BLaER1 treated with 17β-estradiol and CSF1 and Interleukin-3, amounts not matched to agents 10 nM and 100 nM (cell line): ENCODE measurements around the gene VTI1A.
A peak's percentile ranks its signal among the peaks of the same experiment; 100 is the strongest.
"Not testable (repeated sequence)": the region's sequence is repeated elsewhere in the genome, so short reads cannot be mapped to it uniquely, and the experiment has no call there.

Source experiments
- H3K27ac ChIP-seq, 11 experiments: shearing (Covaris generic); formaldehyde crosslinking; 2 replicates each; pipeline ENCODE4 v1.8.1; 2022
- H3K27me3 ChIP-seq, 11 experiments: shearing (Covaris generic); formaldehyde crosslinking; 2 replicates each; pipeline ENCODE4 v1.8.1; 2022
- H3K36me3 ChIP-seq, 11 experiments: shearing (Covaris generic); formaldehyde crosslinking; 2 replicates each; pipeline ENCODE4 v1.8.1; 2022
- H3K4me1 ChIP-seq, 10 experiments: shearing (Covaris generic); formaldehyde crosslinking; 2 replicates each; pipeline ENCODE4 v1.8.1; 2022
- H3K4me2 ChIP-seq, 11 experiments: shearing (Covaris generic); formaldehyde crosslinking; 2 replicates each; pipeline ENCODE4 v1.8.1; 2022
- H3K4me3 ChIP-seq, 10 experiments: shearing (Covaris generic); formaldehyde crosslinking; 2 replicates each; pipeline ENCODE4 v1.8.1; 2022
- H3K9ac ChIP-seq, 11 experiments: shearing (Covaris generic); formaldehyde crosslinking; 2 replicates each; pipeline ENCODE4 v1.8.1; 2022
- H3K9me3 ChIP-seq, 11 experiments: shearing (Covaris generic); formaldehyde crosslinking; replicated peaks in 1 of 11; 2 replicates each; pipeline ENCODE4 v1.8.1; 2022
- H4K20me1 ChIP-seq, 11 experiments: shearing (Covaris generic); formaldehyde crosslinking; 2 replicates each; pipeline ENCODE4 v1.8.1; 2022
- Cebpa-rat ChIP-seq, 11 experiments: shearing (Covaris generic); IDR thresholded peaks; 2 replicates each; pipeline ENCODE4 v1.8.1; 2022

VTI1A gene

GRCh38 chr10:112446855-112447619 is at the start of gene VTI1A, which contains the start of gene ZDHHC6:
VTI1A (plus strand) TSS chr10:112447215; CDS start chr10:112447374, 159 bp downstream.
ZDHHC6 (minus strand) TSS chr10:112446914; CDS start chr10:112445436, 1,478 bp downstream.
- Histone ChIP-seq H3K4me1 (peaks cover 35 to 56% (median 40%) of the 10 kb centered on the region in 10 experiments), H3K36me3 (peaks cover 38 to 58% (median 50%) of the 10 kb centered on the region in 11 experiments), H3K9ac (peak within 1 kb of the TSS; percentile 89 to 97 (median 95)), H3K27me3 (no peaks in the 10 kb centered on the region), H3K27ac (peak within 1 kb of the TSS; percentile 92 to 99 (median 97)), H3K9me3 (no peaks in the 10 kb centered on the region), H4K20me1 (peaks cover 0 to 45% (median 31%) of the 10 kb centered on the region in 11 experiments; a peak in 16 of 22 replicates), H3K4me2 (peak within 1 kb of the TSS; percentile 79 to 96 (median 93)), H3K4me3 (peak within 1 kb of the TSS; percentile 82 to 100 (median 94))
- TF ChIP-seq Cebpa-rat (IDR thresholded peaks at IDR 0.05), result no peak

- no peaks in the 10 kb centered on the region for H3K4me1 ChIP-seq
- H3K27ac ChIP-seq, result no peak overlapping the region
- H4K20me1 ChIP-seq, result no peaks in the 10 kb centered on the region; a peak in 2 of 22 replicates
- H3K9ac ChIP-seq, result no peak overlapping the region
- no peaks in the 10 kb centered on the region for H3K27me3 ChIP-seq
- no peak overlapping the region for H3K4me2 ChIP-seq
- TF ChIP-seq Cebpa-rat (IDR thresholded peaks at IDR 0.05), result no peak
- H3K4me3 ChIP-seq, result no peak overlapping the region
- peaks cover 61 to 90% (median 80%) of the 10 kb centered on the region in 11 experiments for H3K36me3 ChIP-seq
- no peaks in the 10 kb centered on the region for H3K9me3 ChIP-seq
Measured at GRCh38 chr10:112397592-112397991, 49.4 kb upstream of the VTI1A start.

DNA sequence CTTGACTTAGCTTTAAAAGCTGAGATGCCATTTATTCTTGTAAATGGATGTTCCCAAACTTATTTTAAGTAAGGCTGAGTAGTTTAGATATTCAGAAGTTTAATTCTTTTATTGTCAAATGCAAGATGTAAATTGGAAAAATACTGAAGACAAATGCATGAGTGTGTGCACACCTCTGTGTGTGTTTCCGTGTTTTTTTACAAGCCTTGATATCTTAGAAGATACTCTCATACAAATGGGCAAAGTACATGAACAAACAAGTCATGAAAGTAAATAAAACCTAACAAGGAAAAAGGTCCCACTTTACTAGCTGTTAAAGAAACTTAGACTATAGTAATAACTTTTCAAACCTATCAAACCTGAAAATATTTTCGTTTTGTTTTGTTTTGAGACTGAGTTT is 44.1 kb upstream of the VTI1A start:
- H3K4me3 ChIP-seq, result no peak overlapping the region
- H3K27ac ChIP-seq, result no peak overlapping the region
- no peak overlapping the region for H3K4me2 ChIP-seq
- H3K36me3 ChIP-seq, result peaks cover 68 to 99% (median 91%) of the 10 kb centered on the region in 11 experiments
- TF ChIP-seq Cebpa-rat (IDR thresholded peaks at IDR 0.05), result no peak
- H3K9me3 ChIP-seq, result peaks cover 0 to 13% (median 10%) of the 10 kb centered on the region in 11 experiments; a peak in 13 of 22 replicates
- H3K27me3 ChIP-seq, result no peaks in the 10 kb centered on the region
- H4K20me1 ChIP-seq, result no peaks in the 10 kb centered on the region
- H3K9ac ChIP-seq, result no peak overlapping the region
- no peaks in the 10 kb centered on the region; a peak in 1 of 20 replicates for H3K4me1 ChIP-seq

- Histone ChIP-seq H3K27ac (no peak overlapping the region), H3K9ac (no peak overlapping the region), H3K4me1 (no peaks in the 10 kb centered on the region; a peak in 1 of 20 replicates), H3K4me3 (no peak overlapping the region), H3K27me3 (no peaks in the 10 kb centered on the region), H3K9me3 (peaks cover 0 to 13% (median 10%) of the 10 kb centered on the region in 11 experiments; a peak in 13 of 22 replicates), H4K20me1 (no peaks in the 10 kb centered on the region), H3K4me2 (no peak overlapping the region), H3K36me3 (peaks cover 69 to 100% (median 94%) of the 10 kb centered on the region in 11 experiments)
- TF ChIP-seq Cebpa-rat (IDR thresholded peaks at IDR 0.05), result no peak
Measured at GRCh38 chr10:112404617-112405016, 42.4 kb upstream of the VTI1A start.

DNA sequence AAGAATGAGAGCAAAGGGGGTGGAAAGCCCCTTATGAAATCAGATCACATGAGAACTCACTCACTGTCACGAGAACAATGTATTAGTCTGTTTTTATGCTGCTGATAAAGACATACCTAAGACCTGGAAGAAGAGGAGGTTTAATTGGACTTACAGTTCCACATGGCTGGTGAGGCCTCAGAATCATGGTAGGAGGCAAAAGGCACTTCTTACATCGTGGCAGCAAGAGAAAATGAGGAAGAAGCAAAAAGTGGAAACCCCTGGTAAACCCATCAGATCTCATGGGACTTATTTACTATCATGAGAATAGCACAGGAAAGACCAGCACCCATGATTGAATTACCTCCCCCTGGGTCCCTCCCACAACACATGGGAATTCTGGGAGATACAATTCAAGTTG is 40.2 kb upstream of the VTI1A start:
- H3K36me3 ChIP-seq, result peaks cover 80 to 100% (median 97%) of the 10 kb centered on the region in 11 experiments
- H3K9ac ChIP-seq, H3K4me1 ChIP-seq, H3K27ac ChIP-seq, H4K20me1 ChIP-seq, H3K4me2 ChIP-seq, H3K4me3 ChIP-seq, H3K27me3 ChIP-seq: not testable (repeated sequence)
- H3K9me3 ChIP-seq, result peaks cover 0 to 13% (median 10%) of the 10 kb centered on the region in 11 experiments; a peak in 13 of 22 replicates

GRCh38 chr10:112407696-112408095 is 39.3 kb upstream of the VTI1A start:
- Histone ChIP-seq H3K27me3 (no peaks in the 10 kb centered on the region), H3K9me3 (peaks cover 0 to 13% (median 10%) of the 10 kb centered on the region in 11 experiments; a peak in 13 of 22 replicates), H3K36me3 (peaks cover 77 to 100% (median 97%) of the 10 kb centered on the region in 11 experiments), H3K4me2 (no peak overlapping the region), H3K9ac (no peak overlapping the region), H3K27ac (no peak overlapping the region), H3K4me1 (no peaks in the 10 kb centered on the region; a peak in 1 of 20 replicates), H3K4me3 (no peak overlapping the region), H4K20me1 (no peaks in the 10 kb centered on the region)
- TF ChIP-seq Cebpa-rat (IDR thresholded peaks at IDR 0.05), result no peak

DNA sequence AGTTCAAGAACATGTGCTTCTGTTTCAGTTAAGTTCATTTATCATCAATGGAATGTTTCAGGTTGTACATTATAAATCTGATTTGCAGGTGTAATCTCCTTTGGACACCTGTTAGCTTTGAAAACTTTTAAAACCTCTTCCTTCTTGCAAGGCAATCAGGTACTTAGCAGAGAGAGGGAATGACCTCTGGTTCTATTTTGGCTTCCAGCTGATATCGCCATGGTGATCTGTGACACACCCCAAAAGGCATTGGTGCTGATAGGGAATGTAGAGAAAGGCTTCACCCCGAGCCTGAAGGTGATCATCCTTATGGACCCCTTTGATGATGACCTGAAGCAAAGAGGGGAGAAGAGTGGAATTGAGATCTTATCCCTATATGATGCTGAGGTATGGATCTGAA is 37.7 kb upstream of the VTI1A start:
- no peak for TF ChIP-seq Cebpa-rat (IDR thresholded peaks at IDR 0.05)
- Histone ChIP-seq H4K20me1 (no peaks in the 10 kb centered on the region), H3K9ac (no peak overlapping the region), H3K4me1 (no peaks in the 10 kb centered on the region; a peak in 1 of 20 replicates), H3K36me3 (peaks cover 80 to 100% (median 97%) of the 10 kb centered on the region in 11 experiments), H3K4me3 (no peak overlapping the region), H3K27ac (no peak overlapping the region), H3K27me3 (no peaks in the 10 kb centered on the region), H3K9me3 (peaks cover 0 to 13% (median 10%) of the 10 kb centered on the region in 11 experiments; a peak in 13 of 22 replicates), H3K4me2 (no peak overlapping the region)

GRCh38 chr10:112409755-112410154 is 37.3 kb upstream of the VTI1A start:
- H3K36me3 ChIP-seq, result peaks cover 78 to 100% (median 97%) of the 10 kb centered on the region in 11 experiments
- H4K20me1 ChIP-seq, result no peaks in the 10 kb centered on the region
- no peaks in the 10 kb centered on the region for H3K27me3 ChIP-seq
- no peak overlapping the region for H3K27ac ChIP-seq
- H3K4me3 ChIP-seq, result no peak overlapping the region
- H3K9ac ChIP-seq, result no peak overlapping the region
- peaks cover 0 to 13% (median 10%) of the 10 kb centered on the region in 11 experiments; a peak in 13 of 22 replicates for H3K9me3 ChIP-seq
- no peak for TF ChIP-seq Cebpa-rat (IDR thresholded peaks at IDR 0.05)
- no peak overlapping the region for H3K4me2 ChIP-seq
- no peaks in the 10 kb centered on the region; a peak in 1 of 20 replicates for H3K4me1 ChIP-seq

DNA sequence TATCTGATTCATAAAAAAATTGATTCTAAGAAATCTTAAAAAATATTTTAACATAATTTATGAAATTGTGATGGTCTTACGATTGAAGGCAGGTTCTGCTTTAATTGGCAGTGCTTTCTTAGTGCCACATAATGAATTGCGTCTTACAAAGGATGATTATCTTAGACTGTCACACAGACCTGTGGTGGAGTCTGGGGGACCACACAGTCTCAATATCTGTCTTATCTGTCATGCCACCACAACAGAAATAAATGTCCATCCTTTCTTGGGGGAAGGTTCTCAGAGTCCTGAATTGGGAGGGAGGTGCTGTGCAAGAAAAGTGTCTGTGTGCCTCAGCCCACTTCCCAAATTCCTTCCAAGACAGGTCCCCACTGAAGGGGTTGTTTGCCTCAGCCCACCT is 34.3 kb upstream of the VTI1A start:
- no peak overlapping the region for H3K4me3 ChIP-seq
- no peak overlapping the region for H3K4me2 ChIP-seq
- H4K20me1 ChIP-seq, result no peaks in the 10 kb centered on the region
- no peak overlapping the region for H3K9ac ChIP-seq
- H3K4me1 ChIP-seq, result no peaks in the 10 kb centered on the region
- no peaks in the 10 kb centered on the region for H3K27me3 ChIP-seq
- TF ChIP-seq Cebpa-rat (IDR thresholded peaks at IDR 0.05), result no peak
- no peaks in the 10 kb centered on the region for H3K9me3 ChIP-seq
- H3K36me3 ChIP-seq, result peaks cover 73 to 100% (median 96%) of the 10 kb centered on the region in 11 experiments
- no peak overlapping the region for H3K27ac ChIP-seq
